Glutamatergic neuron (in vitro differentiated cells): Measurements from ENCODE around the gene IL1RAP. TPM values are rescaled to one million over a fixed set of nuclear protein-coding genes. Genes with fewer than 3 reads are reported as not detected.

ENCODE experiments used
- DNase-seq: peaks from one replicate; pipeline ENCODE4 v3.0.0; 2022
- H3K27ac Mint-ChIP-seq: one replicate; pipeline ENCODE4 v1.8.0; 2020; ENCODE audit warnings: mild to moderate bottlenecking, mixed read lengths, inconsistent platforms; ENCODE audit not compliant: unreplicated experiment
- H3K27me3 Mint-ChIP-seq: one replicate; pipeline ENCODE4 v1.8.0; 2020; ENCODE audit warnings: mild to moderate bottlenecking, moderate library complexity, mixed read lengths, inconsistent platforms; ENCODE audit not compliant: unreplicated experiment
- H3K36me3 Mint-ChIP-seq: one replicate; pipeline ENCODE4 v1.8.0; 2020; ENCODE audit warnings: mild to moderate bottlenecking, mixed read lengths, inconsistent platforms; ENCODE audit not compliant: unreplicated experiment
- H3K4me1 Mint-ChIP-seq: one replicate; pipeline ENCODE4 v1.8.0; 2020; ENCODE audit warnings: mild to moderate bottlenecking, low read depth, mixed read lengths, inconsistent platforms; ENCODE audit not compliant: unreplicated experiment
- H3K4me3 Mint-ChIP-seq: one replicate; pipeline ENCODE4 v1.8.0; 2020; ENCODE audit warnings: mild to moderate bottlenecking, mixed read lengths, inconsistent platforms; ENCODE audit not compliant: unreplicated experiment
- H3K9me3 Mint-ChIP-seq: one replicate; pipeline ENCODE4 v1.8.0; 2020; ENCODE audit warnings: mild to moderate bottlenecking, moderate library complexity, mixed read lengths, inconsistent platforms; ENCODE audit not compliant: unreplicated experiment
- total RNA-seq: library from RNA; stranded (reverse); fragmentation: NEBNext Ultra II Directional; extraction: Animal tissue kit (Norgen Biotek cat#: 25700); gene quantifications from one replicate; pipeline ENCODE4 v1.2.1, GENCODE V29; 2021; ENCODE audit not compliant: unreplicated experiment
- TF ChIP-seq, protein P1 (sequence below): fragments of 200-600 bp; sonication (generic); IDR thresholded peaks from one replicate; pipeline ENCODE4 v1.5.0; 2021; ENCODE audit not compliant: partially characterized antibody, unreplicated experiment

IL1RAP gene
- total RNA-seq, 1 donor from 2014 or later = 0.37 TPM

DNA sequence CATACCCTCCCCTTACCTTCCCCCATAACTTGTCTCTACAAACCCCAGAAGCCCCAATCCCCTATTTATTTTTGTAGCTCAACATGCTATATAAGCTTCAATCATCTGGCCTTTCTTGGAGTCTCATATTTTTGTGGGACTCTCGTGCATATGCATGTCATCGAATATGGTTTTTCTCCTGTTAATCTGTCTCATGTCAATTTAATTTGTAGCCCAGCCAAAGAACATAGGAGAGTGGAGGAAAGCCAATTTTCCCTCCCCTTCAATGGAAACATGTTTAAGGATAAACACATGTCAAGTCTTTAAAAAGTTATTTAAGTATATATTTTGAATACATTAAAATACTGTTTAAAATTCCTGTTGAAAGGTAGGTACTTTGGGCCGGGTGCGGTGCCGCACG lies 176.4 kb downstream of the IL1RAP start:
- Mint-ChIP-seq H3K9me3 (no peaks in the 10 kb centered on the region), H3K27ac (no peak overlapping the region), H3K36me3 (no peaks in the 10 kb centered on the region), H3K27me3 (peaks cover 1% of the 10 kb centered on the region), H3K4me1 (no peaks in the 10 kb centered on the region), H3K4me3 (no peak overlapping the region)
- no peak for DNase-seq
- TF ChIP-seq, protein P1, sequence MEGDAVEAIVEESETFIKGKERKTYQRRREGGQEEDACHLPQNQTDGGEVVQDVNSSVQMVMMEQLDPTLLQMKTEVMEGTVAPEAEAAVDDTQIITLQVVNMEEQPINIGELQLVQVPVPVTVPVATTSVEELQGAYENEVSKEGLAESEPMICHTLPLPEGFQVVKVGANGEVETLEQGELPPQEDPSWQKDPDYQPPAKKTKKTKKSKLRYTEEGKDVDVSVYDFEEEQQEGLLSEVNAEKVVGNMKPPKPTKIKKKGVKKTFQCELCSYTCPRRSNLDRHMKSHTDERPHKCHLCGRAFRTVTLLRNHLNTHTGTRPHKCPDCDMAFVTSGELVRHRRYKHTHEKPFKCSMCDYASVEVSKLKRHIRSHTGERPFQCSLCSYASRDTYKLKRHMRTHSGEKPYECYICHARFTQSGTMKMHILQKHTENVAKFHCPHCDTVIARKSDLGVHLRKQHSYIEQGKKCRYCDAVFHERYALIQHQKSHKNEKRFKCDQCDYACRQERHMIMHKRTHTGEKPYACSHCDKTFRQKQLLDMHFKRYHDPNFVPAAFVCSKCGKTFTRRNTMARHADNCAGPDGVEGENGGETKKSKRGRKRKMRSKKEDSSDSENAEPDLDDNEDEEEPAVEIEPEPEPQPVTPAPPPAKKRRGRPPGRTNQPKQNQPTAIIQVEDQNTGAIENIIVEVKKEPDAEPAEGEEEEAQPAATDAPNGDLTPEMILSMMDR = no peak

DNA sequence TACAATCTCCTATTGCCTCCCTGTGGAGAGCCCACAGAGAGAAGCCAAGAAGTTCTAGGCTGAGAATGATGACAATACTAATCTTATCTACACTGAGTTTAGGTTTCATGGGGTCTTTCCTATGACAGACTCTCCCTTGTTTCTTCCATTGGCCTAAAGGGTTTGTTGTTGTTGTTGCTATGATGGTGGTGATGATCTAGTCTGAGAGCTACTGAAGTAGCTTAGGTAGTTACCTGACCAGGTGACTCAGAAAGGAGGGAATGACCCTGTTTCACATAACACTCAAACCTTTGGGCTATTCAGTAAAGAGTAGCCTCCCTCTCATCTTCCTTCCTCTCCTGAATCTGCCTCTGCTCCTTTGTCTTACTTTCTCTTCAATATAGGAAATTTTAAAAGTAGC lies 178.4 kb downstream of the IL1RAP start:
- H3K27ac Mint-ChIP-seq = no peak overlapping the region
- no peaks in the 10 kb centered on the region for H3K4me1 Mint-ChIP-seq
- TF ChIP-seq, protein P1 = no peak
- H3K36me3 Mint-ChIP-seq = no peaks in the 10 kb centered on the region
- no peaks in the 10 kb centered on the region for H3K9me3 Mint-ChIP-seq
- H3K4me3 Mint-ChIP-seq = no peak overlapping the region
- peaks cover 1% of the 10 kb centered on the region for H3K27me3 Mint-ChIP-seq
- DNase-seq = no peak

DNA sequence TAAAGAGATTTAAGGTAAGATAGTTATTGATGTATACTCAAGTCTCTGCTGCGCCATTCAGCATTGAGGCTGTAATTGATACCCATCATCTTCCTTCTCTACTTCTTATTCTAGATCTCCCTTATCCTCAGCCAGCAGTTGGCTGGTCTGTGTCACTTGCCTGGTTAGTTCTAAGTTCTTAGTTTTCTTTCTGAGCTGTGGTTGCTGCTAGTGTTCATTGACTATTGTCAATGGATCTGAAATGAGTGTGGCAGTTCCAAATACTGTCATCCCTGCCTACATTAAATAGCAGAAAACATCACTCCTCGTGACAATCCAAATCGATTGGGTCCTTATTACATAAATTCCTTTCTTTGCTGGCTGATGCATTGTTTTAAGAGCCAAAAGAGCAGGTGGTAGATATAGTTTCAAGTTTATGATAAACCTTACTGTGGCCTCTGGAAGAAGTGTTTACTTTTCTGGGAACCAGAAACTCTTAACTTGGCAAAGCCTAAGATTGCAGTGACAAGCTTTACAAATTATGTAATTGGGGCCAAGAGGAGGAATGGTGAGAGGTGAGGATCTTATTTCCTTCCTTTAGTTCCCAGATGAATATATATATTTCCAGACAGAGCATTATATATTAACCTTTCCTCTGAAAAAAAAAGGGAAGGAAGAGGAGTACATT lies 180.6 kb downstream of the IL1RAP start:
- no peak for DNase-seq
- Mint-ChIP-seq H3K27ac (no peak overlapping the region), H3K27me3 (no peaks in the 10 kb centered on the region), H3K36me3 (no peaks in the 10 kb centered on the region), H3K4me3 (no peak overlapping the region), H3K9me3 (no peaks in the 10 kb centered on the region), H3K4me1 (no peaks in the 10 kb centered on the region)
- TF ChIP-seq, protein P1 = no peak

DNA sequence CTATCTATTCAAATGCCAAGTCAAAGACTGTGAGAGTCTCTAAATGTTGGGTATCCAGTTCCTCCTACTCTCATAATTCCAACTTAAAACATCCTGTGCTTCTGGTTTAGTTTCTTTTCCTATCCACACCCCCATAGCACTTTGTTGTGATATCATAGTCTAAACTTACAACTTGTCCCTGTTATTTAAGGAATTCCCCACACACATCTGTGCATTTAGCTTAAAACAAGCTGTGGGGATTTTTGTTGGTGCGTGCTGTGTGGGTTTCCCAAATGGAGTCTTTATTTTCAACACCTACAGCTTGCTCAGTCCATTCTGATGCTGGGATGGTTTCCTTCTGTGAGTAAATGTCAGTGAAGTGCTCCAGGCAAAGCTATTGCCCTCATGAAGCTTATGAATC lies 181.3 kb downstream of the IL1RAP start:
- no peaks in the 10 kb centered on the region for H3K9me3 Mint-ChIP-seq
- no peaks in the 10 kb centered on the region for H3K4me1 Mint-ChIP-seq
- H3K4me3 Mint-ChIP-seq = no peak overlapping the region
- H3K27ac Mint-ChIP-seq = no peak overlapping the region
- DNase-seq = no peak
- TF ChIP-seq, protein P1 = no peak
- no peaks in the 10 kb centered on the region for H3K27me3 Mint-ChIP-seq
- no peaks in the 10 kb centered on the region for H3K36me3 Mint-ChIP-seq

DNA sequence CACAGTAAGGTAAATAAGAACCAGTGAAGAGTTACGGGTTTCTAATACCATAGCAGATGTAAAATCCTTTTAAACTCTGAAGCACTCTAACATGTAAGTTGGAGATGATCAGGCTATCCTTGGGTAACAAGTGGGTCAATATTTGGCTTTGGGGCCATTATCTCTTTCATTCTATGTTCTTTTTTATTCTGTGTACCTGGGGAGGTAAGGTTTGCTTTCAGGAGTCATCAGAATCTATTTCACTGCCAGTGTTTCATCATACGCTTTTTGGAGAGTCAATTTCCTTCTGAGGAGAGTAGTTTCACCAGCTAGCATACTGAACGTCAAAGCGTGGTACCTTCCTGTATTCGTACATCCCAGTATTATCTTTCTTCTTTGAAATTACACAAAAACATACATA lies 182.1 kb downstream of the IL1RAP start:
- no peaks in the 10 kb centered on the region for H3K36me3 Mint-ChIP-seq
- no peak for DNase-seq
- no peaks in the 10 kb centered on the region for H3K27me3 Mint-ChIP-seq
- no peak overlapping the region for H3K27ac Mint-ChIP-seq
- no peaks in the 10 kb centered on the region for H3K4me1 Mint-ChIP-seq
- no peaks in the 10 kb centered on the region for H3K9me3 Mint-ChIP-seq
- TF ChIP-seq, protein P1 = no peak
- H3K4me3 Mint-ChIP-seq = no peak overlapping the region
